Panc1 (cell line): ENCODE measurements around the gene FRMPD3.

Experiments
- POLR2AphosphoS5 ChIP-seq: IDR thresholded peaks from 2 replicates; pipeline ENCODE4 v1.6.1; 2012; ENCODE audit warnings: mild to moderate bottlenecking, low read depth, low read length, moderate library complexity
- REST ChIP-seq, 2 experiments: IDR thresholded peaks; 2 replicates each; pipeline ENCODE4 v1.6.1; 2011 to 2012; ENCODE audit warnings: low read depth in 2 of 2, control low read depth in 1 of 2, low read length in 1 of 2, mild to moderate bottlenecking in 1 of 2, moderate library complexity in 1 of 2; ENCODE audit not compliant: insufficient read depth in 1 of 2
- SIN3A ChIP-seq: IDR thresholded peaks from 2 replicates; pipeline ENCODE4 v1.6.1; 2012; ENCODE audit warnings: low read depth, mild to moderate bottlenecking, low read length, moderate library complexity, borderline replicate concordance; ENCODE audit not compliant: insufficient read depth
- TCF7L2 ChIP-seq: IDR thresholded peaks from 2 replicates; pipeline ENCODE4 v1.6.1; 2011; ENCODE audit warnings: mild to moderate bottlenecking, low read depth, low read length, inconsistent platforms
- TF ChIP-seq, protein P1 (sequence below): fragments of 450-650 bp; IDR thresholded peaks from 2 replicates; pipeline ENCODE4 v1.5.1; 2017; ENCODE audit warnings: mild to moderate bottlenecking

DNA sequence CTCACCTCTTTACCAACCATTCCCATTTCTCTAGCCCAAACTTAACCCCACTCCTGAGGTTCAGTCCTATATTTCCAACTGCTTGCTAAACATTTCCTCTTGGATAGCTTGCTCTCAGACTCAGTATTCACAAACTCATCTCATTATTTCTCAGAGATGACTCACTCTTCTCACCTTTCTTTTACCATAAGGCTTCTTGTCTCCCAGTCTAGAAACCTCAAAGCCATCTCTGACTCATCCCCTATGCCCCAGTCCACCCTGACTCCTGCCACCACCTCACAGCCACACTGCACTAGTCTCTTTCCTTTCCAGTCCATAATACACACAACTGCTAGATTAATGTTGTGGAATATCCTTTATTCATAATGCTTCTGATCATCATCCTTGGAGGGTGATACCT lies 4.8 kb downstream of the FRMPD3 start:
- TF ChIP-seq, protein P1, sequence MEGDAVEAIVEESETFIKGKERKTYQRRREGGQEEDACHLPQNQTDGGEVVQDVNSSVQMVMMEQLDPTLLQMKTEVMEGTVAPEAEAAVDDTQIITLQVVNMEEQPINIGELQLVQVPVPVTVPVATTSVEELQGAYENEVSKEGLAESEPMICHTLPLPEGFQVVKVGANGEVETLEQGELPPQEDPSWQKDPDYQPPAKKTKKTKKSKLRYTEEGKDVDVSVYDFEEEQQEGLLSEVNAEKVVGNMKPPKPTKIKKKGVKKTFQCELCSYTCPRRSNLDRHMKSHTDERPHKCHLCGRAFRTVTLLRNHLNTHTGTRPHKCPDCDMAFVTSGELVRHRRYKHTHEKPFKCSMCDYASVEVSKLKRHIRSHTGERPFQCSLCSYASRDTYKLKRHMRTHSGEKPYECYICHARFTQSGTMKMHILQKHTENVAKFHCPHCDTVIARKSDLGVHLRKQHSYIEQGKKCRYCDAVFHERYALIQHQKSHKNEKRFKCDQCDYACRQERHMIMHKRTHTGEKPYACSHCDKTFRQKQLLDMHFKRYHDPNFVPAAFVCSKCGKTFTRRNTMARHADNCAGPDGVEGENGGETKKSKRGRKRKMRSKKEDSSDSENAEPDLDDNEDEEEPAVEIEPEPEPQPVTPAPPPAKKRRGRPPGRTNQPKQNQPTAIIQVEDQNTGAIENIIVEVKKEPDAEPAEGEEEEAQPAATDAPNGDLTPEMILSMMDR, result no peak
- TF ChIP-seq SIN3A (no peak), REST (IDR thresholded peaks at IDR 0.05; ENCODE audit: insufficient read depth in 1 of 2, low read depth in 2 of 2, low read length in 1 of 2) (no peak), POLR2AphosphoS5 (no peak), TCF7L2 (no peak)
